Activated T-helper 2 cell treated with anti-CD3 and anti-CD28 coated beads, Interferon-gamma antibody, Interleukin-2, Interleukin-4, amounts not matched to agents 10 μg/mL and 5 μg/mL and 100 μg/mL, durations not matched to agents 14 hours and 24 hours and 36 hours (primary cell): ENCODE measurements around the gene EFEMP1. TPM values are rescaled to one million over a fixed set of nuclear protein-coding genes. Genes with fewer than 3 reads are reported as not detected.

Experiments used
- DNase-seq: peaks from one replicate; pipeline ENCODE4 v3.0.0; 2021; ENCODE audit warnings: low spot score
- H3K27ac Mint-ChIP-seq: one replicate; pipeline ENCODE4 v1.8.0; 2021; ENCODE audit warnings: mixed read lengths
- H3K27me3 Mint-ChIP-seq: one replicate; pipeline ENCODE4 v1.8.0; 2021; ENCODE audit warnings: low read depth, mixed read lengths
- H3K36me3 Mint-ChIP-seq: one replicate; pipeline ENCODE4 v1.8.0; 2021; ENCODE audit warnings: low read depth, mixed read lengths
- H3K4me1 Mint-ChIP-seq: one replicate; pipeline ENCODE4 v1.8.0; 2021; ENCODE audit warnings: low read depth, mixed read lengths
- H3K4me3 Mint-ChIP-seq: one replicate; pipeline ENCODE4 v1.8.0; 2021; ENCODE audit warnings: low read depth, mild to moderate bottlenecking, moderate library complexity, mixed read lengths
- H3K9me3 Mint-ChIP-seq: one replicate; pipeline ENCODE4 v1.8.0; 2021; ENCODE audit warnings: mixed read lengths
- intact Hi-C: fragments of 100-400 bp; cut with micrococcal nuclease; formaldehyde crosslinking; loops from one replicate; pipeline ENCODE4 v1.15.1; 2023
- total RNA-seq: library from RNA; stranded (reverse); gene quantifications from 2 replicates; pipeline ENCODE4 v1.2.3, GENCODE V29; 2022

The EFEMP1 gene, protein sequence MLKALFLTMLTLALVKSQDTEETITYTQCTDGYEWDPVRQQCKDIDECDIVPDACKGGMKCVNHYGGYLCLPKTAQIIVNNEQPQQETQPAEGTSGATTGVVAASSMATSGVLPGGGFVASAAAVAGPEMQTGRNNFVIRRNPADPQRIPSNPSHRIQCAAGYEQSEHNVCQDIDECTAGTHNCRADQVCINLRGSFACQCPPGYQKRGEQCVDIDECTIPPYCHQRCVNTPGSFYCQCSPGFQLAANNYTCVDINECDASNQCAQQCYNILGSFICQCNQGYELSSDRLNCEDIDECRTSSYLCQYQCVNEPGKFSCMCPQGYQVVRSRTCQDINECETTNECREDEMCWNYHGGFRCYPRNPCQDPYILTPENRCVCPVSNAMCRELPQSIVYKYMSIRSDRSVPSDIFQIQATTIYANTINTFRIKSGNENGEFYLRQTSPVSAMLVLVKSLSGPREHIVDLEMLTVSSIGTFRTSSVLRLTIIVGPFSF
- not detected in 2 replicates for total RNA-seq

DNA sequence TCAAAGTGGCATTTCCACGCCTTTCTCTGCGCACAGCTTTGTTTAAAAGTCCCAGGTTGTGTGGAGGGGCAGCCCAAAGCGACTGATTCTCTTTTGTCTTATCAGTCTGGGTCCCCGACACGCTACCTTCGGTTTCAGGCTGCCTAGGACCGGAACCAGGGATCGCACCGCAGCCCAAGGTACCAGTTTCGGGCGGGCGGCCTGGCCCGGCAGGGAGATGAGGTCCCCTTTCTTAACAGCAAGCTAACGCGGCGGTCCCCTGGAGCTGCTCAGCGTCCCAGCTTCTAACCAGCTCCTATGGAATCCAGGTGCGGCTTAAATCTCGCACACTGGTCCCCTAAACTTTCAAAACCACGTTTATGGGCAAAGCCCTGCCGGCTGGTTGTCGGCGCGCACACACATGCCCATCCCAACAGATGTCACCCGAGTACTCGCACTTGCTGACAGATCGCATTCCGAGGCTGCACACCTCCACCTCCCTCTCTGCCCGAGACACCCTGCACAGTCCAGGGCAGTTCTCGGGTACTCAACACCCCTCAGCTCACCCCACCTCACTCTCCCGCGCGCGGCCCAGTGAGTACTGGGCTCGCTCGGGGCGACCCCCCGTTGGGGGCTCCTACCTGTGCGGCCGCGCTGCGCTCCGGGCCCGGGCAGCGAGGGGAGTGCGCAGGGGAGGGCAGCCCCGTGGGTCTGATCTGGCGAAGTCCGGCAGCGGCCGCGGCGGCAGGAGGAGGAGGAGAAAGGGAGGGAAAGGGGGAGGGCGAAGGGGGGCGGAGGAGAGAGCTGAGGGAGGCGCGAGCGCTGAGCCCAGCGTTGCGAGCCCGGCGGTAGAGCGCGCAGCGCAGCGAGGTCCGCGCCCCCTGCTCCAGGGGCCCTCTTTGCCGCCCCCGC, at the start of gene EFEMP1:
EFEMP1 (minus strand) TSS at position 692 of the 891 bp plus-strand sequence. CDS start 1,342 bp downstream, outside the sequence.
- no peaks in the 10 kb centered on the region for H3K36me3 Mint-ChIP-seq
- no peaks in the 10 kb centered on the region for H3K9me3 Mint-ChIP-seq
- H3K27me3 Mint-ChIP-seq: peaks cover 45% of the 10 kb centered on the region
- DNase-seq: no peak
- intact Hi-C loops: no loop called here
- no peak within 1 kb of the TSS for H3K4me3 Mint-ChIP-seq
- no peaks in the 10 kb centered on the region for H3K4me1 Mint-ChIP-seq
- no peak within 1 kb of the TSS for H3K27ac Mint-ChIP-seq

DNA sequence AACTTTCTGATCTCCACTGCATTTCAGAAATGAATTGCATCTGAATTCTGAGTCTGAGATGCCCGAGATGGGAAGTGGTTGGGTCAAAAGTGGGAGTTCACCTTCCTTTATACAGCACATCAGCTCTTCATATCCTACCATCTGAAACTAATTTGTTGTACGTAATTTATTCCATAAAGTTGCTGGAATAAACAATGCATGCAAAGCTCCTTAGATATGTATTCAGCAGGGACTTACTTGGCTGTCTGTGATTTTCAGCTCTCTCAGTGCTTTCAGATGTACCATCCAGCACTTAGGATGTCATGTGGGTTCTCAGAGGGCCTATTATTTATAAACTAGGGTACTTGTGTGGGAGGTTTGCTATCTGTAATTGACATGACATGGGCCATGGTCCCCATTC, 46.9 kb upstream of the EFEMP1 start:
- H3K27ac Mint-ChIP-seq: no peak overlapping the region
- H3K36me3 Mint-ChIP-seq: no peaks in the 10 kb centered on the region
- no peaks in the 10 kb centered on the region for H3K9me3 Mint-ChIP-seq
- DNase-seq: no peak
- H3K4me1 Mint-ChIP-seq: no peaks in the 10 kb centered on the region
- H3K4me3 Mint-ChIP-seq: no peak overlapping the region
- intact Hi-C loops: no loop called here
- H3K27me3 Mint-ChIP-seq: no peaks in the 10 kb centered on the region

DNA sequence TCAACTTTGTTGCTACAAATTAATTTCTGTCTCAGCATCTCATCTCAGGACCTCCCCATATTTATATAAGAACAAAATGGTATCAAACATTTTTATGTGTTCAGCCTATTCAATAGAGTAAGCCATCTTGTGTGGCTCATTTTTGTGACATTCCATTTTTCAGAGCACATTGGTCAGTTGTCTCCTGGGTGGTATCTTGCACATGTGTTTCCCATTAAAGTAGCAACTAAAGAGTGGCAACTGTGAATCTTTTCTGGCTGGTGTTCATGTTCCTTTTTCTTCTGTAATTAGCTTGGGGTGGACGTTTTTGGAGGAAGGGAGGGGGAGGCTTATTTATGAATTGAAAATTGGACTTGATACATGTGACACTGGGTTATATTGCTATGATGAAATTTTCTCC, 45.4 kb upstream of the EFEMP1 start:
- Mint-ChIP-seq H3K4me1 (no peaks in the 10 kb centered on the region), H3K27me3 (no peaks in the 10 kb centered on the region), H3K9me3 (no peaks in the 10 kb centered on the region), H3K4me3 (no peak overlapping the region), H3K27ac (no peak overlapping the region), H3K36me3 (no peaks in the 10 kb centered on the region)
- intact Hi-C loops: no loop called here
- DNase-seq: no peak

DNA sequence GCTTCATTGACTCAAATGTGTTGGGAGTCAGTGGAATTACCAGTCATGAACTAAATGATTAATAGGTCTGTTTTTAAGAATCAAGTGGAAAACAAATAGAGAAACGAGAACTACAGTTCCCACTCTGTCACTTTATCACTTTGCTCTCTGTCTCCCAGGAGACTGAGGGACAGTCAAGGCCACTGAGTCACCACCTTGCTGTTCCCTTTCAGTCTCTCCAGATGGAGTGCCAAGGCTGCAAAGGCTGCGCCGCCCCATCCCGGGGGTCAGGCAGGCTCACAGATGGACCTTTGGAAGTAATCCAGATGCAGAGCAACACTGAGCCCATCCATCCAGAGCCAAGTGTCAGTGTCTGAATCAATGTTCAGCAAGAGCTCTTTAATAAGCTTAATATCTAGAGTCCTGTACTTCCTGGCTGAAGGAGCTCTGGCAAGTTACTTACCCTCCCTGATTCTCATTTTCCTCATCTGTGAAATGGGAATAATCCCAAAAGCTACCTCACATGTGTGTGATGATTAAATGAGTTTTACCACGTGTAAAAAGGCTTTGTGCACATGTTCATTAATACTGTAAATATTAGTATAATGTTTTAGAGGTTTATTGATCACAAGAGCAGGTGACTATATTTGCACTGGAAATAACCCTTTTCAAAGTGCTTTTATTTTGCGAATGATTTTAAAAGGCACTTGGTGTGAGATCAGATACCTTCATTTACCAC, 43.0 kb upstream of the EFEMP1 start:
- Mint-ChIP-seq H3K4me3 (no peak overlapping the region), H3K27ac (no peak overlapping the region), H3K27me3 (no peaks in the 10 kb centered on the region), H3K4me1 (no peaks in the 10 kb centered on the region), H3K9me3 (no peaks in the 10 kb centered on the region), H3K36me3 (no peaks in the 10 kb centered on the region)
- no peak for DNase-seq
- intact Hi-C loops: no loop called here

DNA sequence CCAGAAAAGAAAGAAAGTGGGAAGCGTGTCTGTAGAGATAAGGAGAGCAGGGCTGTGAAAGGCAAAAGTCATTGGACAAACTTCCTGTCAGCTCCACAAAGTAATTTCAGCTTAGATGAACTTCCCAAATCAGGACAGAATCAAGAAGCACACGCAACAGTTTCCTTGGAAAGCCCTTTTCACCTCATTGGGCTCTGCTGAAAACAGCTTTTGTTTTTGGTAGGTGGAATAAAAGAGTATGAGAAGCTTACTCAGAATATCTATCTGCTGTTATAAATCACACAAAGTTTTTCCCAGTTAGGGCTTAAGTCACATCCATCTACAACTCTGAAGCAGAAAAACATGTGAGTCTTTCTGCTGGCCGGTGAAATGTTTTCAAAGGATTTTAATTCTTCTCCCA, 42.4 kb upstream of the EFEMP1 start:
- intact Hi-C loops: no loop called here
- Mint-ChIP-seq H3K4me1 (no peaks in the 10 kb centered on the region), H3K27me3 (no peaks in the 10 kb centered on the region), H3K27ac (no peak overlapping the region), H3K36me3 (no peaks in the 10 kb centered on the region), H3K4me3 (no peak overlapping the region), H3K9me3 (no peaks in the 10 kb centered on the region)
- no peak for DNase-seq

DNA sequence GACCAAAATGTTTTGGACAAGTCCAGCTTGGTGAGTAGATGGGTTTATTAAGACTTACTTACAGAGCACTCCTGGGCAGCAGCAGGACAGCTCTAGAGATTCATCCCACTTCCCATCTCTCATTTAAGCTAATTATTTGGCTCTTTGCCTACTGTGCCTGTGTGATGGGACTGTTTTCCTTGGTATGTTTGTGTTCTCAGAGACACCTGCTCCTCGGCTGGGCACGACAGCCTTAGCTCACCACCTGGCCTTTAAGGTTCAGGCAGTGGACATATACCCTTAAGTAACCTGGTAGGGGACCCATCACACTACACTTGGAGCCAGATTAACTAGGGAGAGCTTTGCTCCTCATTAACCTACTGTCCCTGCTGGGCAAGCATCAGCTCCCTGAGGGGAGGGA, 41.7 kb upstream of the EFEMP1 start:
- DNase-seq: no peak
- Mint-ChIP-seq H3K36me3 (no peaks in the 10 kb centered on the region), H3K27me3 (no peaks in the 10 kb centered on the region), H3K4me3 (no peak overlapping the region), H3K4me1 (no peaks in the 10 kb centered on the region), H3K27ac (no peak overlapping the region), H3K9me3 (no peaks in the 10 kb centered on the region)
- intact Hi-C loops: no loop called here

DNA sequence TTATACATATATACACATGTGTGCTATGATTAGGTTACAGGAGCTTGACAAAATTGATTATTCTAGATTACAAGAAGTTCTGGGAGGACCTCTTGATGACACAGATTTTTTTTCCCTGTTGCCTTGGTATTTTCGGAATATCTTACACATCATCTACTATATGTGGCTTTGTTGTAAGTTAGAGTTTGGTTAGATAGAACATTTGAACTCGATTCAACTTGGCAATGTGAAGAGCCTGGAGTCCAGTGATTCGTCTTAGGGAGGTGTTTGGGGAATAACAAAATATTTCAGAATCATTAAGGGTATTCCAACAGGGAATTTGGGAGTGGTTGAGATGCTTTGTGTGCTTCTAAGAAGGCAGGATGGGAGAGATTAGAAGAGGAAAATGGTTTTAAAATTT, 39.3 kb upstream of the EFEMP1 start:
- Mint-ChIP-seq H3K4me3 (no peak overlapping the region), H3K4me1 (no peaks in the 10 kb centered on the region), H3K27ac (no peak overlapping the region), H3K9me3 (no peaks in the 10 kb centered on the region), H3K36me3 (no peaks in the 10 kb centered on the region), H3K27me3 (no peaks in the 10 kb centered on the region)
- DNase-seq: no peak
- intact Hi-C loops: no loop called here

DNA sequence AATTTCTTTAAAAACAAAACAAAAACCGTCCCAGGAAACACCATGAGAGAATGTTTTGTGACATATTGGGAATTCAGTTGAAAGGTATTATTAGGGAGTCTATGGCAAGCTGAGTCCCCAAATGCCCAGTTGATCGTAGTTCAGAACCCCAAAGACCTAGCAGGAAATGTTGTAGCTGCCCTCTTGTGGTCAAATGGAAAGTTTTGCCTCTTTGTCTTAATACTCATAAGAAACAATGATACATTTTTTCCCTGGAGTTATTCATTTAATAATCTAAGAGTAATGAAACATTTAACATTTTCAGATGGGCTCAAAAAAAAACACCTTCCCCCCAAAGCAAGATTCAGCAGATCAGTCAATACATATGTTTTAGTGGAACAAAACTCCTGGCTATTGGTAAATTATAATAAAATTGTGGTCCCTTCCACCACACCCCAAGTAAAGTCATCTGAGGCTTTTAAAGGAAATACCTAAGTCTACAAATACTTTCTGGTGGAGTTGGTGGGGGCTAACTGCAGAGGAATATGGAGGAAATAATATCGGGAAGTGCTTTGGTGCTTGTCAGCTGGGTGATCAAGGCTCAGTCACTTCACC, 37.8 kb upstream of the EFEMP1 start:
- H3K27ac Mint-ChIP-seq: no peak overlapping the region
- DNase-seq: no peak
- H3K27me3 Mint-ChIP-seq: no peaks in the 10 kb centered on the region
- intact Hi-C loops: loop anchor here (1.0 kb wide), 1 partner anchor 243 kb away; no protein-coding TSS in a partner anchor
- H3K36me3 Mint-ChIP-seq: no peaks in the 10 kb centered on the region
- no peaks in the 10 kb centered on the region for H3K4me1 Mint-ChIP-seq
- no peaks in the 10 kb centered on the region for H3K9me3 Mint-ChIP-seq
- H3K4me3 Mint-ChIP-seq: no peak overlapping the region

DNA sequence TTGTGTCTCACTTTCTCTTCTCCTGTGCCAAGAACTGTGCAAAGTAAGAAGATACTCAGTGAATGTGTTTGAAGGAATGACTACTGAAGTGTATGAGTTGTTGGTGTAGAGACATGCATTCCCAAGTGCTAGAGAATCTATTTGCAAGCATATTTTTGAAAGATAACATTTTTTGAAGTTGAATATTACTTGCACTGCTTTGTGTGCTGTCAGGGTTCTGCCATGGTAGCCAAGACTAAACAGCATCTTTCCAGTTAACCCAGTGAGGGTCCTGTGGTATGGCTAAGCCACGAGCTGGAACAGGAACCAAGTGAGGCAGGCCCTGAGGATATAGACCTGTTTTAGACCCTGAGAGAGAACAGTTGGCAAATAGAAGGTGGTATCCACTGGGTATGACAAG, 35.2 kb upstream of the EFEMP1 start:
- no peak overlapping the region for H3K27ac Mint-ChIP-seq
- no peaks in the 10 kb centered on the region for H3K4me1 Mint-ChIP-seq
- no peaks in the 10 kb centered on the region for H3K9me3 Mint-ChIP-seq
- H3K27me3 Mint-ChIP-seq: no peaks in the 10 kb centered on the region
- no peaks in the 10 kb centered on the region for H3K36me3 Mint-ChIP-seq
- DNase-seq: no peak
- no peak overlapping the region for H3K4me3 Mint-ChIP-seq
- intact Hi-C loops: no loop called here

DNA sequence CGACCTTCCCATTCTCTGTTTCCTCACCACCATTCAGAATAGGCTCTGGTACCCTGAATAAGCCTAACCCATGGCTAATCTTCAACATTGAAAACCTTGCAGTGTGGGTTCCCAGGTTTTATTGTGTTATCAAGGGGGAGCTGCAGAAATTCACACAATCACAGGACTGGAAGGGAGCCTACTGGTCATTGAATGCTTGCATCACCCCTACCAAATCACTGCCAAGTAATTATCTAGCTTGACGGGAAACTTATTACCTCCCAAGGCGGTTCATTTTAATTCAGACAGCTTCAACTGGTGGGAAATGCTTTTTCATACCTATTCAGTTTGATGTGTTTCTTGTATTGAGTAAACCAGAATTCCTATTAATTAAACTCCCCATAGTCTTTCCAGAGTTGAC, 33.6 kb upstream of the EFEMP1 start:
- intact Hi-C loops: no loop called here
- no peak overlapping the region for H3K4me3 Mint-ChIP-seq
- H3K27ac Mint-ChIP-seq: no peak overlapping the region
- H3K27me3 Mint-ChIP-seq: no peaks in the 10 kb centered on the region
- no peaks in the 10 kb centered on the region for H3K9me3 Mint-ChIP-seq
- no peaks in the 10 kb centered on the region for H3K36me3 Mint-ChIP-seq
- no peak for DNase-seq
- H3K4me1 Mint-ChIP-seq: no peaks in the 10 kb centered on the region

DNA sequence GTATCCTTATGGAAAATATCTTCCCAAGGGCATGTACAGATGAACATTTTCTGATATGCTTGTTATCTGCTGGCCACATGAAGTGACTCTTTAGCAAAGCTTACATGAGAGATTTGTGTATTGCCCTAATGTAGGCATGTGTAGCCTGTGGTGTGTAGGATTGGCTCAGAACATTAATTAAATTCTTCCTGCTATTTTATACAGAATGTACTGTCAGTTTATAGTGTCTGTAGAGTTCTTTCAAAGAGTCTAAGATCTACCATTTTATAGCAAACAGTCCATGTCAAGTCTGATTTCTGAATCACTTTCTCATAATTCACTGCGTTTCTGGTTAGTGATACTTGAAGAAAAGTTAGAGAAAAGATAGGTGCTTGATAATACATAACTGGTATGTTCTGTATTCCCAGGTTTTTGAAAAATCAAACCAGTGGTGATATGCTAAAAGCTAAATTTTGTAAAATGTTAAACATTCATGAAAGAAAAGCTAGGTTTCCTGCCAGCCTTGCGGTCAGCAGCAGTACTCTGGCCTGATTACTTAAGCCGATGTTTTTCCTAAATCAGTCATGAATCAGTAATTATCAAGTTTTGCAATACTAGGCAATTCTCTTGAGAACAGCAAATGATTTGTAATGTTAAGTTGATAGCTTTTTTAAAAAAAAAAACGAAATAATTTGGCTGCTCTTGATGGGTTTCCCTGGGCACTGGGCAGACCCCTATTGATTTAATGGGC, 30.9 kb upstream of the EFEMP1 start:
- no peaks in the 10 kb centered on the region for H3K36me3 Mint-ChIP-seq
- H3K4me3 Mint-ChIP-seq: no peak overlapping the region
- no peak overlapping the region for H3K27ac Mint-ChIP-seq
- intact Hi-C loops: no loop called here
- DNase-seq: no peak
- H3K27me3 Mint-ChIP-seq: no peaks in the 10 kb centered on the region
- H3K9me3 Mint-ChIP-seq: no peaks in the 10 kb centered on the region
- no peaks in the 10 kb centered on the region for H3K4me1 Mint-ChIP-seq

DNA sequence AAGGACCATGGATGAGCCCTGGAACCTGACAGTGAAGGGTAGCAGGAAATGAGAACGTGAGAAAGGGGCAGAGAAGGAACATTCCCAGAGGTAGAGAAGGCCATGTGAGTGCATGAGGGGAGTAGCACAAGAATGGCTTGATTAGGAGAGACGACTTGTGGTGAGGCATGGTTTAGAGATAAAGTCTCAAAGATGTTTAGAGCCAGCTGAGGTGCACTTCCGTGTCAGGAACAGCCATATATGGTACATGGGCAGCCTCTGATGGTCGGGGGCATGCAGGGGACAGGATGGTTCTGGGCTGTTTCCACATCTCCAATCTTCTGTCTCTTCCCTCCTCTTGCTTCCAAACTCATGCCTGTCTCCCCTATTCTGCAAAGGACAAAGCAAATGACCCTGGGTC, 28.8 kb upstream of the EFEMP1 start:
- Mint-ChIP-seq H3K4me1 (no peaks in the 10 kb centered on the region), H3K9me3 (no peaks in the 10 kb centered on the region), H3K27me3 (no peaks in the 10 kb centered on the region), H3K27ac (no peak overlapping the region), H3K36me3 (no peaks in the 10 kb centered on the region), H3K4me3 (no peak overlapping the region)
- intact Hi-C loops: no loop called here
- no peak for DNase-seq
